ENCODE measurements around the gene AK8. TPM values are rescaled to one million over a fixed set of nuclear protein-coding genes. Genes with fewer than 3 reads are reported as not detected.

The AK8 gene
- total RNA-seq, 6 experiments from 2014 or later, result 0.07 to 0.24 (median 0.12) TPM; not detected in 1

DNA sequence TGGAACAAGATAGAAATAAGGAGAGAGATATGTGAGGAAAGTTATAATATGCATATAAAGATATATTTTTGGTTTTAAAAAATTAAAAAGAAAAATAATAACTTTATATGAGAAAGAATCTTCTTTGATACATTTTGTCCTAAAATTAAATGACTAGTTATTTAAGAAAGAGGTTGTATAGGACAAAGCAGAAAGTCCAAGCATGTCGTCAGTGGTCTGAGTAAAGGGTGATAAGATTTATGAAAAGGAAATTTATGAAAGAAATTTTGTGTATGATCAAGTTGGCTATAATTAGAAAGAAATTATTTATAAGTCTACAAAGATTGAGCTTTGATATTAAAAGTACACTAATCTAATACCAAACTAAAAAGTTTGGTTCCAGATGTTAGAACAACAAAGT, 175.8 kb downstream of the AK8 start:
- Mint-ChIP-seq H3K27me3 (ENCODE audit: insufficient read depth) (peaks cover 9% of the 10 kb centered on the region), H3K4me1 (ENCODE audit: low read depth) (peaks cover 13% of the 10 kb centered on the region), H3K27ac (no peak overlapping the region), H3K36me3 (ENCODE audit: low read depth) (peaks cover 15% of the 10 kb centered on the region), H3K9me3 (peaks cover 20% of the 10 kb centered on the region), H3K4me3 (no peak overlapping the region)
- TF ChIP-seq, protein P1, sequence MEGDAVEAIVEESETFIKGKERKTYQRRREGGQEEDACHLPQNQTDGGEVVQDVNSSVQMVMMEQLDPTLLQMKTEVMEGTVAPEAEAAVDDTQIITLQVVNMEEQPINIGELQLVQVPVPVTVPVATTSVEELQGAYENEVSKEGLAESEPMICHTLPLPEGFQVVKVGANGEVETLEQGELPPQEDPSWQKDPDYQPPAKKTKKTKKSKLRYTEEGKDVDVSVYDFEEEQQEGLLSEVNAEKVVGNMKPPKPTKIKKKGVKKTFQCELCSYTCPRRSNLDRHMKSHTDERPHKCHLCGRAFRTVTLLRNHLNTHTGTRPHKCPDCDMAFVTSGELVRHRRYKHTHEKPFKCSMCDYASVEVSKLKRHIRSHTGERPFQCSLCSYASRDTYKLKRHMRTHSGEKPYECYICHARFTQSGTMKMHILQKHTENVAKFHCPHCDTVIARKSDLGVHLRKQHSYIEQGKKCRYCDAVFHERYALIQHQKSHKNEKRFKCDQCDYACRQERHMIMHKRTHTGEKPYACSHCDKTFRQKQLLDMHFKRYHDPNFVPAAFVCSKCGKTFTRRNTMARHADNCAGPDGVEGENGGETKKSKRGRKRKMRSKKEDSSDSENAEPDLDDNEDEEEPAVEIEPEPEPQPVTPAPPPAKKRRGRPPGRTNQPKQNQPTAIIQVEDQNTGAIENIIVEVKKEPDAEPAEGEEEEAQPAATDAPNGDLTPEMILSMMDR (IDR thresholded peaks at IDR 0.05), result no peak
- no peak for DNase-seq

- H3K9me3 Mint-ChIP-seq, result peaks cover 42% of the 10 kb centered on the region
- H3K4me1 Mint-ChIP-seq (ENCODE audit: low read depth), result peaks cover 13% of the 10 kb centered on the region
- no peaks in the 10 kb centered on the region; the same call in none of the 2 replicates for H3K27me3 Mint-ChIP-seq (ENCODE audit: insufficient read depth)
- peaks cover 35% of the 10 kb centered on the region for H3K36me3 Mint-ChIP-seq (ENCODE audit: low read depth)
- no peak for DNase-seq
- H3K27ac Mint-ChIP-seq, result no peak overlapping the region
- TF ChIP-seq, protein P1 (IDR thresholded peaks at IDR 0.05), result no peak
- no peak overlapping the region for H3K4me3 Mint-ChIP-seq
Measured at GRCh38 chr9:132699956-132700355, 178.1 kb downstream of the AK8 start.

GRCh38 chr9:132698989-132699388, 179.1 kb downstream of the AK8 start:
- H3K36me3 Mint-ChIP-seq (ENCODE audit: low read depth), result peaks cover 43% of the 10 kb centered on the region
- no peak overlapping the region for H3K27ac Mint-ChIP-seq
- no peak for DNase-seq
- no peaks in the 10 kb centered on the region; the same call in none of the 2 replicates for H3K27me3 Mint-ChIP-seq (ENCODE audit: insufficient read depth)
- H3K9me3 Mint-ChIP-seq, result peaks cover 49% of the 10 kb centered on the region
- TF ChIP-seq, protein P1 (IDR thresholded peaks at IDR 0.05), result no peak
- H3K4me3 Mint-ChIP-seq, result no peak overlapping the region
- H3K4me1 Mint-ChIP-seq (ENCODE audit: low read depth), result peaks cover 11% of the 10 kb centered on the region

DNA sequence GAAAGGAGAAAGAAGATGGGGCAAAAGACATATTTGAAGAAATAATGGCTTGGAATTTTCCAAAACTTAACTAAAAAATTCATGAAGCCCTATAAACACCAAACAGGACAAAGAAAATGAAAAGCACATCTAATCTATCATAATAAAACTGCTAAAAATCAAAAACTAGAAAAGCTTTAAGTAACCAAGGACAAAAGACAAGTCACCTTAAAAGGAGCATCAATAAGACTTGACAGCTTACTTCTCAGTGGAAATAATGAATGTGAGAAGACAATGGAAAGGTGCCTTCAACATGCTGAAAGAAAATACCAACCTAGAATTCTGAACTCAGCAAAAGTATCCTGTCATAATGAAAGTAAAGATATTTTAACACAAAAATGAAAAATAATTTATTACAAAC, 180.9 kb downstream of the AK8 start:
- TF ChIP-seq, protein P1 (IDR thresholded peaks at IDR 0.05), result no peak
- Mint-ChIP-seq H3K27me3 (ENCODE audit: insufficient read depth) (no peaks in the 10 kb centered on the region; the same call in none of the 2 replicates), H3K4me1 (ENCODE audit: low read depth) (no peaks in the 10 kb centered on the region), H3K36me3 (ENCODE audit: low read depth) (peaks cover 57% of the 10 kb centered on the region), H3K4me3 (no peak overlapping the region), H3K27ac (no peak overlapping the region), H3K9me3 (peaks cover 46% of the 10 kb centered on the region)
- no peak for DNase-seq

DNA sequence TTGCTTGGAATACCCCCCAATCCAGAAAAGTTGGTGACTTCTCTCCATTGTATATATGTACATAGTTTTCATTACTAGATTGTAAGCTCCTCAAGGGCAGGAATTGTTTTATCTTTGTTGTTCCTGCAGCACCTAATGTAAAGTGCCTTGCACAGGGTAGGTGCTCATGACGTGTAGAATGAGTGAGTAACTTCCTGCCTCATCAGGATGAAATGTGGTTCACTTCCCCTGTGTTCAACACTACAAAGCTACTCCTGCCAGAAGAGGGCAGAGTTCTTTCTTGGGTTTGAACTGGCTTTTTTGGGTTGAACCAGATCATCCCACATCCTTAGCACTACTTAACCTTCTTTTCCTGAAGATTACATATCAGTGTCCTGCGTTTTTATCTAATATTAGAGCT, 183.9 kb downstream of the AK8 start:
- DNase-seq, result no peak
- H3K27me3 Mint-ChIP-seq (ENCODE audit: insufficient read depth), result no peaks in the 10 kb centered on the region; the same call in none of the 2 replicates
- peaks cover 46% of the 10 kb centered on the region for H3K9me3 Mint-ChIP-seq
- H3K4me3 Mint-ChIP-seq, result no peak overlapping the region
- TF ChIP-seq, protein P1 (IDR thresholded peaks at IDR 0.05), result no peak; the same call in 1 of the 2 replicates
- H3K27ac Mint-ChIP-seq, result no peak overlapping the region
- peaks cover 87% of the 10 kb centered on the region for H3K36me3 Mint-ChIP-seq (ENCODE audit: low read depth)
- no peaks in the 10 kb centered on the region for H3K4me1 Mint-ChIP-seq (ENCODE audit: low read depth)

DNA sequence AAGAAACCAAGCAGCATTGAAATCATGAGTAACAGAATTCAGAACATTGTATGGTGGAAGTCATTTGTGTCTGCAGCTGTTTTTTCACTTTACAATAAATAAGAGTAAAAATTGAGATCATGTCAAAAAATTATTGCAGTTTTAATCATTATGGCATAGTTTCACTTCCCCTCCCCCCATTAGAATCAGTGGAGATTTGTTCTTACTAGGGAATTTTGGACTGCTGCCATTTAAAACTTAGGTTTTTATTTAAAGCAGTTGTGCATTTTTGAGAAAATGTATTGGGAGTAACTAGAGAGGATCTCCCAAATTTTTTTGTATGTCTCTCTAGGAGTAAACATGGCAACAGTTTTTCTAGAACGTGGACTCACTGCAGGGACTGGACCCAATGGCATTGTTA, 187.4 kb downstream of the AK8 start:
- TF ChIP-seq, protein P1 (IDR thresholded peaks at IDR 0.05), result no peak
- Mint-ChIP-seq H3K4me3 (no peak overlapping the region), H3K27me3 (ENCODE audit: insufficient read depth) (no peaks in the 10 kb centered on the region), H3K4me1 (ENCODE audit: low read depth) (no peaks in the 10 kb centered on the region), H3K27ac (no peak overlapping the region), H3K36me3 (ENCODE audit: low read depth) (peaks cover 76% of the 10 kb centered on the region), H3K9me3 (peaks cover 15% of the 10 kb centered on the region)
- no peak for DNase-seq
